ENCODE results near the gene MAU2.

DNA sequence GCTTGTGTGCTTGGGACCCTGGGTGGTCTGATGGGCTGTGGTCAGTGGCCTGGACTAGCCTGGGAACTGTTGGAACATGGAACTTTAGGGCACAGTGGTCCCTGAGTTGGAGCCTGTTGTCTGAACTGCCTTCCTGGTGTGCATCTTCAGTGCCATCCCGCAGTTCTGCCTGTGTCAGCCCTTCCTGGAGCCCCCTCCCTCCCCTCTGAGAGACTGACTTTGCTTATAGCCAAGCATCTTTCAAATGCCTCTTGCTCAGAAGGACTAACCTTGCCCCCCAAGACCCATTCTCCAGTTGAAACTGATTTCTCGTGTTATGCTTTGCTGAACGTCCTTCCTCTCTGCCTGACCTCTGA is 14.3 kb downstream of the MAU2 start:
- TF ChIP-seq, protein P1, sequence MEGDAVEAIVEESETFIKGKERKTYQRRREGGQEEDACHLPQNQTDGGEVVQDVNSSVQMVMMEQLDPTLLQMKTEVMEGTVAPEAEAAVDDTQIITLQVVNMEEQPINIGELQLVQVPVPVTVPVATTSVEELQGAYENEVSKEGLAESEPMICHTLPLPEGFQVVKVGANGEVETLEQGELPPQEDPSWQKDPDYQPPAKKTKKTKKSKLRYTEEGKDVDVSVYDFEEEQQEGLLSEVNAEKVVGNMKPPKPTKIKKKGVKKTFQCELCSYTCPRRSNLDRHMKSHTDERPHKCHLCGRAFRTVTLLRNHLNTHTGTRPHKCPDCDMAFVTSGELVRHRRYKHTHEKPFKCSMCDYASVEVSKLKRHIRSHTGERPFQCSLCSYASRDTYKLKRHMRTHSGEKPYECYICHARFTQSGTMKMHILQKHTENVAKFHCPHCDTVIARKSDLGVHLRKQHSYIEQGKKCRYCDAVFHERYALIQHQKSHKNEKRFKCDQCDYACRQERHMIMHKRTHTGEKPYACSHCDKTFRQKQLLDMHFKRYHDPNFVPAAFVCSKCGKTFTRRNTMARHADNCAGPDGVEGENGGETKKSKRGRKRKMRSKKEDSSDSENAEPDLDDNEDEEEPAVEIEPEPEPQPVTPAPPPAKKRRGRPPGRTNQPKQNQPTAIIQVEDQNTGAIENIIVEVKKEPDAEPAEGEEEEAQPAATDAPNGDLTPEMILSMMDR (IDR thresholded peaks at IDR 0.05), result no peak
- TF ChIP-seq POLR2AphosphoS5 (IDR thresholded peaks at IDR 0.05) (no peak), POLR2A (IDR thresholded peaks at IDR 0.05) (no peak)

Measured in prostate gland (tissue), 2 donors.